ENCODE results near the gene TTC28.

The TTC28 gene

GRCh38 chr22:28030473-28030872, 649.2 kb downstream of the TTC28 start:
- DNase-seq: no peak

- no peak for DNase-seq
Measured at GRCh38 chr22:28029956-28030355, 649.7 kb downstream of the TTC28 start.

- peak; percentile 24 to 56 for DNase-seq
Measured at GRCh38 chr22:28029201-28029948, 650.3 kb downstream of the TTC28 start.

GRCh38 chr22:28027453-28028448, 651.9 kb downstream of the TTC28 start:
- DNase-seq: peak in 1 of 2 experiments; percentile 5

- no peak for DNase-seq
Measured at GRCh38 chr22:28025866-28026575, 653.6 kb downstream of the TTC28 start.

- no peak for DNase-seq
Measured at GRCh38 chr22:28025333-28025732, 654.3 kb downstream of the TTC28 start.

GRCh38 chr22:28024422-28024888, 655.2 kb downstream of the TTC28 start:
- DNase-seq: no peak

- DNase-seq: no peak
Measured at GRCh38 chr22:28023774-28024173, 655.9 kb downstream of the TTC28 start.

GRCh38 chr22:28023036-28023435, 656.6 kb downstream of the TTC28 start:
- no peak for DNase-seq

- DNase-seq: no peak
Measured at GRCh38 chr22:28021998-28022660, 657.5 kb downstream of the TTC28 start.

- DNase-seq: no peak
Measured at GRCh38 chr22:28021116-28021997, 658.3 kb downstream of the TTC28 start.

GRCh38 chr22:28019881-28020861, 659.5 kb downstream of the TTC28 start:
- peak; percentile 39 to 59 for DNase-seq

- peak in 1 of 2 experiments; percentile 39 for DNase-seq
Measured at GRCh38 chr22:28019360-28019759, 660.3 kb downstream of the TTC28 start.

- DNase-seq: no peak
Measured at GRCh38 chr22:28018461-28018927, 661.1 kb downstream of the TTC28 start.

GRCh38 chr22:28017859-28018258, 661.8 kb downstream of the TTC28 start:
- DNase-seq: no peak

GRCh38 chr22:28017558-28017820, 662.2 kb downstream of the TTC28 start:
- DNase-seq: no peak

- no peak for DNase-seq
Measured at GRCh38 chr22:28016781-28017557, 662.7 kb downstream of the TTC28 start.

GRCh38 chr22:28015676-28016601, 663.7 kb downstream of the TTC28 start:
- DNase-seq: no peak

Measured in Kasumi-1 (cell line).